Measurements from ENCODE around the gene BARX2.

BARX2 gene

DNA sequence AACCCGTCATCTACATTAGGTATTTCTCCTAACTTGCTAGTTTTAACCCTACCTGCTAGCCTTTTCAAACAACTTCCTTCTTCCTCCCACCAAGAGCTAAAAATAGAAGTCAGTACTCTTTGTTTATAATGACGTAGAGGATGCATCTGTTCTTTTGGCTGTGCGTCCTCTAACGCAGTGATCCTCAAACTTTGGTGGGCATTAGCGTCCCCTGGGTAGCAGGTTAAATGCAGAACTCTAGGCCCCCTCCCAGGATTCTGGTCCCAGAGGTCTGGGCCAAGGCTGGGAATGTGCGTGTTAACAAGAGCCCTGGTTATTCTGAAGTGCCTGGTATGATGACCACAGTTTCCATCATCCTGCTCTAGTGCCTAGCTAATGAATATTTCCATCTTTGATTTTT, 67.6 kb downstream of the BARX2 start:
- no peak for DNase-seq

DNA sequence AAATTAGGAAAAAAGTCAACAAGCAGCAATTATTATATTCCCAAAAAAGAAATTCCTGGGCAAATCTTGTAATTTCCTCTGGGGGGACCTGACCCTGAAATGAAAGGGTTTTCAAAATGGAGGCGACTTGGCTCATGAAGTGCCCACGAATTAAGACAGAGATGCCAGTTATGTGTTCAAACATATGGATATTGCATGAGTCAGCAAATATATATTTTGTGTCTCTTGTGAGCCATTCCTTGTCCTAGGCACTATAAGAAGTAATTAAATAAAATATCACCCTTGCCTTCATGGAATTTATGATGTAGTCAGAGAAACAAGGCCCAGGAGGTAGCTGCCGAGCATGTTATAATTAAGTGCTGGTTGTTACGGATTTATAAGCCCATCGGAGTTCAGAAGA, 68.6 kb downstream of the BARX2 start:
- no peak for DNase-seq

DNA sequence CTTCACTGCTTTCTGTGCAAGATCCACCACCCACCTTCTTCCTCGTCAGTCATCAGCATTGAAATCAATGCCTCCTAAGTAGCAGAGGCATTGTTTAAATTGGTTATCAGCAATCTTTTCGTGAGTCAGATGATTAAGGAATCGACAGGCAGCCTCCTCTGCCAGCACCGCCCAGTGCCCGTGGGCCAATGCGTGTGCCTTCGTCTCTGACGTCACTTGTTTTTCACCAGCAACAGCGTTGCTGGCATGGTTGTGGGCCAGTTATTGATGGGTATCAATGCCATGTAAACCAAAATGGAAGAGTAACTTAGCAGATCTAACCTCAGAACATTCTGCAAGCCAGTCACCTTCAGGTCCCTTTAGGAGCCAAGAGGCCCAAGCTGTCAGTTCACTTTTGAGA, 69.6 kb downstream of the BARX2 start:
- DNase-seq, result no peak

GRCh38 chr11:129446572-129446971, 70.9 kb downstream of the BARX2 start:
- no peak for DNase-seq

GRCh38 chr11:129447654-129448239, 72.1 kb downstream of the BARX2 start:
- DNase-seq, result no peak

- DNase-seq, result no peak
These were observed 75.9 kb downstream of the BARX2 start for GRCh38 chr11:129451524-129451923.

GRCh38 chr11:129453293-129453721, 77.7 kb downstream of the BARX2 start:
- DNase-seq, result no peak

DNA sequence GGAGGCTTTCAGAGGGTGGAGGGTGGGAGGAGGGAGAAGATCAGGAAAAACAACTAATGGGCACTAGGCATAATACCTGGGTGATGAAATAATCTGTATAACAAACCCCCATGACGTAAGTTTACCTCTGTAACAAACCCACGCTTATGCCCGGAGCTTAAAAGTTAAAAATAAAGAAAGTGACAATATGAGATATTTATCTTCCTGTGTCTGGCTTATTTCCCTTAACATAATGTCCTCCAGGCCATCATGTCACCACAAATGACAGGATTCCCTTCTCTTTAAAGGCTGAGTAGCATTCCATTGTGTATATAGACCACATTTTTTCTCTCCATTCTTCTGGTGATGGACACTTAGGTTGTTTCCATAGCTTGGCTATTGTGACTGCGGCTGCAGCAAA, 79.5 kb downstream of the BARX2 start:
- DNase-seq, result no peak

- DNase-seq, result no peak
These were observed 80.4 kb downstream of the BARX2 start for GRCh38 chr11:129455756-129456655.

DNA sequence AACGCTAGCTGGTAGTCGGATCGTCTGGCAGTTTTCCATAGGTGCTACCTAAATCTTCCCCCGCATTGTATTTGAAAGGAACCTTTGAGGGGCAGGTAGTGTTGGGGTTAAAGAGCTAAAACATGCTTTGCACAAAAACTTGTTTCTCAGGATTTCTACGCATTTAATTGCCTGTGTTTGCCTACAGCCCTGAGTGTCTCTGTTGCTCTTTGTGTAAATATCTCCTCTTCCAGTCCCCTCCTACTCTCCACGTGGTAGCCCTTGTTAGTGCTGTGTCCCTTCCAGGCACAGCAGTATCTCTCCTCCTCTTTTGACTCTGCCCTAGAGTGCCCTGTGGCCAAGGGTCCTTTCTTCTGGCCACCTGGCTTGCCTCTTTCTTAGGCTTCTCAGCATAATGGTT, 81.7 kb downstream of the BARX2 start:
- no peak for DNase-seq

GRCh38 chr11:129458278-129458677, 82.6 kb downstream of the BARX2 start:
- no peak for DNase-seq

- no peak for DNase-seq
These were observed 83.3 kb downstream of the BARX2 start for GRCh38 chr11:129458756-129459535.

GRCh38 chr11:129460714-129461113, 85.1 kb downstream of the BARX2 start:
- DNase-seq, result no peak

DNA sequence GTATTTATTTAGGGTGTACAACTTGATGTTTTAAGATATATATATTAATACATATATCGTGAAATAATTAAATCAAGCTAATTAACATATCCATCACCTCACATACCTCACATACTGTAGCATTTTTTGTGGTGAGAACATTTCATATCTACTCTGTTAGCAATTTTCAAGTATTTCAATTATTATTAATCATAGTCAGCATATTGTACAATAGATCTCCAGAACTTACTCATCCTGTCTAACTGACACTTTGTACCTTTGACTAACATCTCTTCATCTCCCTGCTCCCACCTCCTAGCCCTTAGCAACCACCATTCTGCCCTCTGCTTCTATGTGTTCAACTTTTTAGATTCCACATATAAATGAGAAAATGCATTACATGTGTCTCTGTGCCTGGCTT, 108.4 kb downstream of the BARX2 start:
- DNase-seq, result no peak

DNA sequence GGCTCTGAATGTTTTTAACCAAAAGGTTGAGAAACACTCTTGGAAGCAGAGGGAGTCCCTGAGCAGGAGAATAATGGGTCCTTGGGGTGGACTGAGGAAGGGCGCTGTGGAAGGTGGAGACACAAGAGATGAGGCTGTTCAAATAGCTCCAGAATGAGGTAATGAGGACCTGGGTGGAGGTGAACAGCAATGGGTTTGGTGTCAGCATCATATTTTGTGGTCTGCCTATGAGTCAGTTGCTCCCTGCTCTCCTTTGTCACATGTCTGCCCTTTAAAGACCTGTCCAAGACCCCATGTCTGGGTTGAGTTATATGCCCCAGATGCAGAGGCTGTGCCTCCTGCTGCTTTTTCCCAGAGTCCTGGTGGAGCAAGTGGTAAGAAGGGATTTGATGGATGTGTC, 113.6 kb downstream of the BARX2 start:
- no peak for DNase-seq

- DNase-seq, result no peak
These were observed 114.4 kb downstream of the BARX2 start for GRCh38 chr11:129490004-129490403.

DNA sequence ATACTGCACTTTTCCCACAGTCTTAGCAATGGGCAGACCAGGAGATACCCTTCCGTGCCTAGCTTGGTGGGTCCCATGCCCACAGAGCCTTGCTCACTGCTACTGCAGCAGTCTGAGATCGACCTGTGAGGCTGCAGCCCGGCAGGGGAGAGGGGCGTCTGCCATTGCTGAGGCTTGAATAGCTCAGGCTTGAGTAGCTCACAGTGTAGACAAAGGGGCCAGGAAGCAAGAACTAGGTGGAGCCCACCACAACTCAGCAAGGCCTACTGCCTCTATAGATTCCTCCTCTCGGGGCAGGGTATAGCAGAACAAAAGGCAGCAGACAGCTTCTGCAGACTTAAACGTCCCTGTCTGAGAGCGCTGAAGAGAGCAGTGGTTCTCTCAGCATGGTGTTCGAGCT, 118.1 kb downstream of the BARX2 start:
- DNase-seq, result no peak

Measured in activated CD8-positive, alpha-beta memory T cell treated with anti-CD3 and anti-CD28 coated beads, Interleukin-2, amount 50 U/mL, for 4 hours (primary cell).